Spleen (tissue), 11 donors: ENCODE data around the gene CHAD. TPM values are rescaled to one million over a fixed set of nuclear protein-coding genes. Genes with fewer than 3 reads are reported as not detected.
A peak's percentile ranks its signal among the peaks of the same experiment; 100 is the strongest.

Experiments
- DNase-seq: peaks from one replicate; pipeline ENCODE4 v3.0.0-alpha.2; 2020
- H3K27ac ChIP-seq, 8 donors: fragments of 200-600 bp; sonication (generic) in 7 of 8; 1 replicate in 4 of 8; 2 replicates in 4 of 8; pipeline versions ENCODE4 v1.5.0 to v1.8.0; 2016 to 2021; ENCODE audit warnings: inconsistent platforms in 4 of 8, mild to moderate bottlenecking in 4 of 8, moderate library complexity in 1 of 8
- H3K27me3 ChIP-seq, 7 donors: fragments of 200-600 bp; sonication (generic) in 6 of 7; replicated peaks in 1 of 7; 1 replicate in 4 of 7; 2 replicates in 3 of 7; pipeline versions ENCODE4 v1.5.0 to v1.8.0; 2016 to 2021; ENCODE audit warnings: inconsistent platforms in 3 of 7, mild to moderate bottlenecking in 1 of 7
- H3K36me3 ChIP-seq, 6 donors: fragments of 200-600 bp; sonication (generic) in 5 of 6; 1 replicate in 4 of 6; 2 replicates in 2 of 6; pipeline versions ENCODE4 v1.5.0 to v1.8.0; 2016 to 2021; ENCODE audit warnings: inconsistent platforms in 2 of 6
- H3K4me1 ChIP-seq, 6 donors: fragments of 200-600 bp; sonication (generic) in 5 of 6; 1 replicate in 3 of 6; 2 replicates in 3 of 6; pipeline versions ENCODE4 v1.5.0 to v1.8.0; 2016 to 2021; ENCODE audit warnings: inconsistent platforms in 3 of 6
- H3K4me3 ChIP-seq, 8 donors: fragments of 200-600 bp; sonication (generic) in 7 of 8; 1 replicate in 4 of 8; 2 replicates in 4 of 8; pipeline versions ENCODE4 v1.5.0 to v1.8.0; 2016 to 2021; ENCODE audit warnings: inconsistent platforms in 4 of 8, mild to moderate bottlenecking in 4 of 8, moderate library complexity in 2 of 8
- H3K9me3 ChIP-seq, 8 donors: fragments of 200-600 bp; sonication (generic) in 7 of 8; 1 replicate in 4 of 8; 2 replicates in 4 of 8; pipeline versions ENCODE4 v1.5.0 to v1.8.0; 2016 to 2021; ENCODE audit warnings: inconsistent platforms in 4 of 8
- POLR2A ChIP-seq, 3 donors: fragments of 450-650 bp; IDR thresholded peaks; one replicate each; pipeline ENCODE4 v1.5.1; 2017; ENCODE audit warnings: antibody characterized with exemption in 3 of 3, mild to moderate bottlenecking in 1 of 3
- POLR2AphosphoS5 ChIP-seq, 3 donors: sonication (generic); formaldehyde crosslinking; IDR thresholded peaks; one replicate each; pipeline ENCODE4 v1.5.1; 2017; ENCODE audit warnings: antibody characterized with exemption in 3 of 3
- WGBS, 5 donors: extraction: QIAGEN DNeasy Blood & Tissue Kit in 3 of 5; methylation state at CpG; one replicate each; pipeline versions ENCODE4 v1.1.5 to v1.1.7; 2013 to 2018; 5-methylcytosine and 5-hydroxymethylcytosine counted together
- intact Hi-C: fragments of 100-400 bp; cut with DNase I; formaldehyde crosslinking; loops from one replicate; pipeline ENCODE4 v1.15.0; 2023; ENCODE audit warnings: low total_unique reads
- polyA plus RNA-seq, 3 donors: library from polyadenylated mRNA; stranded (reverse); fragments of 200-250 nt; gene quantifications; one replicate each; pipeline ENCODE4 v1.2.1, GENCODE V29; 2013
- total RNA-seq, 7 donors: library from RNA; depleted of rRNA in 3 of 7; stranded (reverse); fragments of >200 nt in 3 of 7; fragmentation: NEBNext Ultra II Directional in 4 of 7; extraction: Animal tissue kit (Norgen Biotek cat#: 25700) in 4 of 7; gene quantifications; one replicate each; pipeline versions ENCODE4 v1.1.0 to v1.2.1, GENCODE V29; 2016 to 2021
- TF ChIP-seq, protein P1 (sequence below), 11 experiments: fragments of 200-600 bp in 7 of 11; fragments of 450-650 bp in 4 of 11; sonication (generic) in 4 of 11; IDR thresholded peaks in 8 of 11; conservative IDR thresholded peaks in 3 of 11; 1 replicate in 7 of 11; 2 replicates in 4 of 11; pipeline versions ENCODE4 v1.4.0 to v1.8.0; 2016 to 2021; ENCODE audit warnings: antibody characterized with exemption in 11 of 11, inconsistent platforms in 4 of 11, mild to moderate bottlenecking in 1 of 11
- donor health status: healthy with polysubstance abuse.
- donor health status: DM: no; HTN: no; CAD: no; lungs with moderate emphysema.
- donor health status: DM: no; HTN: no; CAD: no.
- donor health status: Bipolar disorder and iron deficiency.
- donor health status: healthy.
- donor health status: DM: no; HTN: no; CAD: no.
- donor health status: DM: yes; HTN: yes; CAD: no.

CHAD gene
- total and polyA plus RNA-seq, 10 donors = 0.39 TPM; not detected in 9

DNA sequence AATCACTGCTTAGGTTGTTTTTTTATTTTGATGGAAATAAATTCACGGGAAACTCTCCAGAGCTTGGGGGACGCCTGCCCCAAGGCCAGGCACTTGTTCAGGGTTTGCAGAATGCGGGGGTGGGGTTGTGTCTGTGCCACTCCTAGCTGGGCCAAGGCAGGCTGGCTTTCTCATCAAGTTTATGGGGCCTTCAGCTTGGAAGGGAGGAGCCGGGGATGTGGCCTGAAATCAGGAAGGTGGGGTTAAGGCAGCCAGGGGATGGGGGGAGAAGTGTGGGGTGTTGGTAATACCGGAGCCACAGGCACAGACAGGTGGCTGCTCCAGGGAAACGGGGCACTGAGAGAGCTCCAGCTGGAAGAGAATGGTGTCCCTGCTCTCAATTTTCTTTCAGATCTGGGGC is 1.7 kb upstream of the CHAD start:
- H3K36me3 ChIP-seq = peaks cover 0 to 42% (median 0%) of the 10 kb centered on the region in 6 donors
- TF ChIP-seq POLR2A (IDR thresholded peaks at IDR 0.05) = no peak
- no peak for DNase-seq
- no peak overlapping the region for H3K27ac ChIP-seq
- H3K4me1 ChIP-seq = peaks cover 0 to 20% (median 13%) of the 10 kb centered on the region in 6 donors
- no peaks in the 10 kb centered on the region for H3K9me3 ChIP-seq
- peaks cover 0 to 30% (median 19%) of the 10 kb centered on the region in 7 donors for H3K27me3 ChIP-seq
- WGBS, 5 donors = 81 to 93% (median 87%) methylated on average over 6 of the region's 6 CpGs
- intact Hi-C loops = loop anchor here (10.0 kb wide), 1 partner anchor 96 kb away; the partner anchor contains the start of genes EME1 and MRPL27
- H3K4me3 ChIP-seq = no peak overlapping the region

DNA sequence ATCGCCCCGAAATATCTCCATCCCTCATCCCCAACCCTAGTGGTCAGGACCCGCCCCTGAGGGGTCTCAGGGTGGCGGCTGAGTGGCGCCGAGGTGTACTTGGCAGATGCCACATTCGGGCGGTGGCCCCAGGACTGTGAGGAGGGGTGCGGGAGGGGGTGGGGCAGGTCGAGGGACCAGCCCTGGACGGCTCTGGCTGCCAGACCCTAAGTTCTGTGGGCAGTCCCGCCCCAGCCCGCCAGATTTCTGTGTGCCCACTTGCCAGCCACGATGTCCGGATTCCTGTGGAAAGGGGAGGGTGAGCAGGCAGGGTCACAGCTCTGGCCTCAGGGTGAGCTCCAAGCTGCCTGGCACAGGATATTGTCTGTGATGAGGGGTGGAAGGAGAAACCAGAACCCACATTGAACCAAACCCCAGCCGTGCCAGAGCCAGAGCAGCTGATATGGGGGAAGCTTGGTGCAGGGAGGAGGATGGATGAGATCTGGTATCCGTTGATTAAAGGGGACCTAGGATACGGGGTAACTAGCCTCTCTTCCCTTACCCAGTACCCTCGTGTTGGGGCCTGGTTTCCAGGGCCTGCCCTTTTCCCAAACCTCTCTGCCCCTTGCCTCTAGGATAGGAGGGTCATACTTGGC is 1.1 kb upstream of the CHAD start:
- peak; percentile 71 for DNase-seq
- 72 to 80% (median 73%) methylated on average over 18 to 19 of the region's 19 CpGs for WGBS, 5 donors

DNA sequence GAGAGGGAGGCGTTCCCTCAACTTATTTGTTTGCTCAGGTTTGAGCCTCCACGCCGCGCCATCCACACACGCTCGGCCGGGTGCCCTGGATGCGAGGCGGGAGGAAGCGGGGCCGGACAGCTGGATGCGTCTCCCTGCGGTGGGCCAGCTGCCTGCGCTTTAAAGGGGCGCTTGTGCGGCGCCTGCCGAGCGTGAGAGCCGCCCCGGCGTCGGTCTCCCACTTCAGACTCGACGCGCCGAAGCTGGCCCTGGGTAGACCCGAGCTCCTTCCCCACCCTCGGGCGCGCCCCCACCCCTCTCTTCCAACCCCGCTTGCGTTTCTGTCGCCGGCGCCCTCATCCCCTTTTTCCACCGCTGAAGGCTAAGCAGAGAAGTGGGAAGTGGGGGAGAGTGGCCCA is 527 bp upstream of the CHAD start:
- WGBS, 5 donors = 6 to 13% (median 9%) methylated on average over 24 to 37 of the region's 37 CpGs
- Histone ChIP-seq H3K9me3 (no peaks in the 10 kb centered on the region), H3K27ac (no peak overlapping the region), H3K4me3 (peak overlapping the region in 6 of 8 donors; percentile 14 to 57 (median 24)), H3K27me3 (peaks cover 0 to 30% (median 19%) of the 10 kb centered on the region in 7 donors), H3K36me3 (peaks cover 0 to 44% (median 0%) of the 10 kb centered on the region in 6 donors), H3K4me1 (peaks cover 0 to 20% (median 13%) of the 10 kb centered on the region in 6 donors)
- peak; percentile 66 for DNase-seq
- intact Hi-C loops = no loop called here
- TF ChIP-seq, protein P1, sequence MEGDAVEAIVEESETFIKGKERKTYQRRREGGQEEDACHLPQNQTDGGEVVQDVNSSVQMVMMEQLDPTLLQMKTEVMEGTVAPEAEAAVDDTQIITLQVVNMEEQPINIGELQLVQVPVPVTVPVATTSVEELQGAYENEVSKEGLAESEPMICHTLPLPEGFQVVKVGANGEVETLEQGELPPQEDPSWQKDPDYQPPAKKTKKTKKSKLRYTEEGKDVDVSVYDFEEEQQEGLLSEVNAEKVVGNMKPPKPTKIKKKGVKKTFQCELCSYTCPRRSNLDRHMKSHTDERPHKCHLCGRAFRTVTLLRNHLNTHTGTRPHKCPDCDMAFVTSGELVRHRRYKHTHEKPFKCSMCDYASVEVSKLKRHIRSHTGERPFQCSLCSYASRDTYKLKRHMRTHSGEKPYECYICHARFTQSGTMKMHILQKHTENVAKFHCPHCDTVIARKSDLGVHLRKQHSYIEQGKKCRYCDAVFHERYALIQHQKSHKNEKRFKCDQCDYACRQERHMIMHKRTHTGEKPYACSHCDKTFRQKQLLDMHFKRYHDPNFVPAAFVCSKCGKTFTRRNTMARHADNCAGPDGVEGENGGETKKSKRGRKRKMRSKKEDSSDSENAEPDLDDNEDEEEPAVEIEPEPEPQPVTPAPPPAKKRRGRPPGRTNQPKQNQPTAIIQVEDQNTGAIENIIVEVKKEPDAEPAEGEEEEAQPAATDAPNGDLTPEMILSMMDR (IDR thresholded peaks at IDR 0.05 in 8 of 11, conservative IDR thresholded peaks at IDR 0.05 in 3 of 11) = no peak
- no peak for TF ChIP-seq POLR2AphosphoS5 (IDR thresholded peaks at IDR 0.05)
- no peak for TF ChIP-seq POLR2A (IDR thresholded peaks at IDR 0.05)

More for the DNA sequence above, 1.1 kb upstream of the CHAD start:
- no peak for TF ChIP-seq POLR2A (IDR thresholded peaks at IDR 0.05)
- TF ChIP-seq, protein P1 (IDR thresholded peaks at IDR 0.05 in 8 of 11, conservative IDR thresholded peaks at IDR 0.05 in 3 of 11) = no peak
- no peak for TF ChIP-seq POLR2AphosphoS5 (IDR thresholded peaks at IDR 0.05)
- H3K4me3 ChIP-seq = no peak overlapping the region
- peaks cover 0 to 45% (median 0%) of the 10 kb centered on the region in 6 donors for H3K36me3 ChIP-seq
- H3K27ac ChIP-seq = no peak overlapping the region
- intact Hi-C loops = loop anchor here (10.0 kb wide), 1 partner anchor 95 kb away; the partner anchor contains the start of genes EME1 and MRPL27
- no peaks in the 10 kb centered on the region for H3K9me3 ChIP-seq
- H3K4me1 ChIP-seq = peaks cover 0 to 20% (median 13%) of the 10 kb centered on the region in 6 donors
- peaks cover 0 to 30% (median 19%) of the 10 kb centered on the region in 7 donors for H3K27me3 ChIP-seq

DNA sequence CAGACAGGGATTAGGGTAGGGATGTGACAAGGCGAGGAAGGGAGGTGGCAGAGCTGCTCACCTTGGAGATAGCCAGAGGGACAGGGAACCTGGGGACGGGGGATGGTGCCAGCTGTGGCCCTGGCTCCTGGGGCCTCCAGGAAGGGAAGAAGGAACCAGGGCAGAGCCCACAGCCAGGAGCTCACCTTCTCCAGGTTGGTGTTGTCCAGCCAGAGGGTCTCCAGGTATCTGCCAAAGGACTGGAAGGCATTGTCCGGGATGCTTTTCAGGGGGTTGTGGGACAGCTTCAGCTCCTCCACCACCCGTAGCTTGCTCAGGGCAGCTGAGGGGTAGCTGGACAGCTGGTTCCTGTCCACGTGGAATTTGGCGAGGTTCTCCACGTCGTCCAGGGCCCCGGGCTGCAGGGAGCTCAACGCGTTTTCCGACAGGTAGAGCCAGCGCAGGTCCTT is 801 bp downstream of the CHAD start:
- TF ChIP-seq, protein P1 (IDR thresholded peaks at IDR 0.05 in 8 of 11, conservative IDR thresholded peaks at IDR 0.05 in 3 of 11) = no peak
- no peak for TF ChIP-seq POLR2AphosphoS5 (IDR thresholded peaks at IDR 0.05)
- TF ChIP-seq POLR2A (IDR thresholded peaks at IDR 0.05) = no peak
- Histone ChIP-seq H3K27me3 (peaks cover 0 to 30% (median 19%) of the 10 kb centered on the region in 7 donors), H3K4me3 (no peak overlapping the region), H3K4me1 (peaks cover 0 to 20% (median 13%) of the 10 kb centered on the region in 6 donors), H3K9me3 (no peaks in the 10 kb centered on the region), H3K36me3 (peaks cover 0 to 36% (median 0%) of the 10 kb centered on the region in 6 donors), H3K27ac (no peak overlapping the region)
- no peak for DNase-seq
- intact Hi-C loops = no loop called here
- WGBS, 5 donors = 74 to 89% (median 83%) methylated on average over 11 to 13 of the region's 13 CpGs
